H1 (cell line): Measurements from ENCODE around the gene MPDZ. TPM values are rescaled to one million over a fixed set of nuclear protein-coding genes. Genes with fewer than 3 reads are reported as not detected.

Source experiments
- CTCF ChIA-PET: fragments of 300-600 bp; sonication (Branson Sonifier 250); formaldehyde crosslinking; loops from one replicate; lab custom pipeline; 2021; ENCODE audit not compliant: partially characterized antibody; lab: Charles Lee
- POLR2A ChIA-PET: fragments of 300-600 bp; sonication (Branson Sonifier 250); formaldehyde crosslinking; loops from one replicate; lab custom pipeline; 2021; ENCODE audit warnings: inconsistent platforms; ENCODE audit not compliant: partially characterized antibody; lab: Charles Lee
- DNase-seq, 2 experiments: peaks; one replicate each; pipeline versions ENCODE4 v3.0.0 to v3.0.0-alpha.2; 2010 to 2022; ENCODE audit warnings: low spot score in 2 of 2, low read depth in 1 of 2, mixed read lengths in 1 of 2
- FAIRE-seq: peaks from 2 replicates; lab custom pipeline; 2011; peaks lifted over from hg19 to GRCh38; lab: Jason Lieb, UNC
- H2AFZ ChIP-seq: 2 replicates; pipeline ENCODE4 v1.8.1; 2012; ENCODE audit warnings: low read length, inconsistent platforms
- H2AK5ac ChIP-seq: 2 replicates; pipeline ENCODE4 v1.6.1; 2013; ENCODE audit warnings: low read depth, low read length
- H2BK120ac ChIP-seq: replicated peaks from 2 replicates; pipeline ENCODE3; 2013; ENCODE audit warnings: low read depth, low read length, inconsistent platforms
- H2BK12ac ChIP-seq: 2 replicates; pipeline ENCODE4 v1.6.1; 2013; ENCODE audit warnings: low read depth, low read length
- H2BK15ac ChIP-seq: 2 replicates; pipeline ENCODE4 v1.6.1; 2013; ENCODE audit warnings: low read length
- H2BK20ac ChIP-seq: 2 replicates; pipeline ENCODE4 v1.6.1; 2013; ENCODE audit warnings: low read length
- H2BK5ac ChIP-seq: 2 replicates; pipeline ENCODE4 v1.6.1; 2013; ENCODE audit warnings: low read depth, low read length
- H3K14ac ChIP-seq: 2 replicates; pipeline ENCODE4 v1.6.1; 2013; ENCODE audit warnings: inconsistent platforms; ENCODE audit not compliant: insufficient read length
- H3K18ac ChIP-seq: 2 replicates; pipeline ENCODE4 v1.6.1; 2013; ENCODE audit warnings: low read length; ENCODE audit errors: extremely low read depth
- H3K23ac ChIP-seq: 2 replicates; pipeline ENCODE4 v1.6.1; 2013; ENCODE audit warnings: inconsistent platforms; ENCODE audit not compliant: insufficient read length
- H3K23me2 ChIP-seq: 2 replicates; pipeline ENCODE4 v1.6.1; 2013; ENCODE audit warnings: low read depth, low read length
- H3K27ac ChIP-seq: 2 replicates; pipeline ENCODE4 v1.6.1; 2011; ENCODE audit warnings: low read depth, low read length, inconsistent platforms
- H3K27me3 ChIP-seq, 4 experiments: replicated peaks in 1 of 4; 1 replicate in 1 of 4; 2 replicates in 3 of 4; pipeline versions ENCODE4 v1.6.1 to v1.8.1; 2011 to 2013; ENCODE audit warnings: low read length in 3 of 4, mild to moderate bottlenecking in 3 of 4, inconsistent platforms in 2 of 4, mixed read lengths in 2 of 4, moderate library complexity in 1 of 4; ENCODE audit not compliant: control insufficient read depth in 3 of 4, insufficient read depth in 3 of 4; ENCODE audit errors: extremely low read depth in 1 of 4
- H3K36me3 ChIP-seq, 4 experiments: 2 replicates each; pipeline versions ENCODE4 v1.6.1 to v1.8.1; 2011 to 2013; ENCODE audit warnings: mild to moderate bottlenecking in 4 of 4, low read length in 3 of 4, moderate library complexity in 2 of 4, control low read depth in 1 of 4, inconsistent platforms in 1 of 4; ENCODE audit not compliant: insufficient read depth in 4 of 4, control insufficient read depth in 2 of 4
- H3K4ac ChIP-seq: replicated peaks from 2 replicates; pipeline ENCODE3; 2013; ENCODE audit warnings: low read length, low read depth, mixed read lengths, inconsistent platforms; ENCODE audit not compliant: insufficient read length
- H3K4me1 ChIP-seq, 4 experiments: replicated peaks in 1 of 4; 1 replicate in 1 of 4; 2 replicates in 3 of 4; pipeline versions ENCODE4 v1.6.1 to v1.8.1; 2011 to 2013; ENCODE audit warnings: low read length in 3 of 4, inconsistent platforms in 2 of 4, mixed read lengths in 1 of 4; ENCODE audit not compliant: insufficient read depth in 4 of 4, control insufficient read depth in 3 of 4
- H3K4me2 ChIP-seq, 2 experiments: 2 replicates each; pipeline versions ENCODE4 v1.6.1 to v1.8.1; 2011 to 2013; ENCODE audit warnings: low read depth in 2 of 2, low read length in 2 of 2, control low read depth in 1 of 2, inconsistent platforms in 1 of 2, mild to moderate bottlenecking in 1 of 2; ENCODE audit not compliant: insufficient read depth in 1 of 2
- H3K4me3 ChIP-seq, 4 experiments: fragments of 200-600, 300-600 bp in 1 of 4; sonication (generic), shearing (Covaris generic), sonication (Bioruptor Twin) in 1 of 4; 2 replicates each; pipeline versions ENCODE4 v1.5.1 to v1.8.1; 2011 to 2016; ENCODE audit warnings: low read length in 4 of 4, low read depth in 3 of 4, control low read depth in 2 of 4, inconsistent platforms in 2 of 4, mild to moderate bottlenecking in 2 of 4, mixed read lengths in 1 of 4, moderate library complexity in 1 of 4; ENCODE audit not compliant: insufficient read depth in 2 of 4; ENCODE audit errors: extremely low read depth in 1 of 4
- H3K56ac ChIP-seq: replicated peaks from 2 replicates; pipeline ENCODE3; 2013; ENCODE audit warnings: low read depth, mild to moderate bottlenecking, mixed read lengths, low read length, inconsistent platforms; ENCODE audit not compliant: insufficient read length
- H3K79me1 ChIP-seq: 2 replicates; pipeline ENCODE4 v1.6.1; 2013; ENCODE audit warnings: low read depth, low read length, control low read depth
- H3K79me2 ChIP-seq, 2 experiments: 2 replicates each; pipeline versions ENCODE4 v1.6.1 to v1.8.1; 2012 to 2013; ENCODE audit warnings: low read length in 2 of 2, mild to moderate bottlenecking in 2 of 2, inconsistent platforms in 1 of 2; ENCODE audit not compliant: insufficient read depth in 2 of 2, control insufficient read depth in 1 of 2
- H3K9ac ChIP-seq, 4 experiments: replicated peaks in 1 of 4; 1 replicate in 1 of 4; 2 replicates in 3 of 4; pipeline versions ENCODE4 v1.6.1 to v1.8.1; 2011 to 2013; ENCODE audit warnings: low read depth in 3 of 4, low read length in 3 of 4, control low read depth in 2 of 4, mild to moderate bottlenecking in 2 of 4, moderate library complexity in 2 of 4, inconsistent platforms in 1 of 4; ENCODE audit errors: extremely low read depth in 1 of 4
- H3K9me3 ChIP-seq, 2 experiments: 2 replicates each; pipeline versions ENCODE4 v1.6.1 to v1.8.1; 2012 to 2013; ENCODE audit warnings: mild to moderate bottlenecking in 2 of 2, moderate library complexity in 2 of 2, control low read depth in 1 of 2, inconsistent platforms in 1 of 2, low read depth in 1 of 2, low read length in 1 of 2, mixed read lengths in 1 of 2; ENCODE audit not compliant: insufficient read depth in 2 of 2
- H4K20me1 ChIP-seq, 2 experiments: replicated peaks in 1 of 2; 2 replicates each; pipeline versions ENCODE3 to v1.8.1; 2011 to 2013; ENCODE audit warnings: inconsistent platforms in 2 of 2, low read length in 2 of 2, mild to moderate bottlenecking in 1 of 2; ENCODE audit not compliant: insufficient read depth in 2 of 2, control insufficient read depth in 1 of 2
- H4K5ac ChIP-seq: 2 replicates; pipeline ENCODE4 v1.6.1; 2013; ENCODE audit warnings: low read length, low read depth, mixed read lengths, inconsistent platforms; ENCODE audit not compliant: insufficient read length
- H4K8ac ChIP-seq: 2 replicates; pipeline ENCODE4 v1.8.0; 2013; ENCODE audit warnings: mild to moderate bottlenecking, moderate library complexity, low read length, inconsistent platforms; ENCODE audit not compliant: insufficient read depth; ENCODE audit errors: extremely low read depth
- H4K91ac ChIP-seq: replicated peaks from 2 replicates; pipeline ENCODE3; 2013; ENCODE audit warnings: low read length, mixed read lengths, inconsistent platforms; ENCODE audit not compliant: insufficient read length
- BACH1 ChIP-seq: IDR thresholded peaks from 2 replicates; pipeline ENCODE4 v1.6.1; 2012; ENCODE audit warnings: low read length, improper control_type of control experiment
- BRCA1 ChIP-seq: IDR thresholded peaks from 2 replicates; pipeline ENCODE4 v1.6.1; 2012; ENCODE audit warnings: low read depth, low read length, improper control_type of control experiment
- CEBPB ChIP-seq: IDR thresholded peaks from 2 replicates; pipeline ENCODE4 v1.6.1; 2012; ENCODE audit warnings: low read depth, low read length
- CHD2 ChIP-seq: IDR thresholded peaks from 2 replicates; pipeline ENCODE4 v1.6.1; 2012; ENCODE audit warnings: low read length, improper control_type of control experiment
- KDM1A ChIP-seq: fragments of 200-600, 300-600 bp; sonication (generic); IDR thresholded peaks from 2 replicates; pipeline ENCODE4 v1.7.1; 2016; ENCODE audit warnings: mild to moderate bottlenecking, low read length, borderline replicate concordance
- RAD21 ChIP-seq, 2 experiments: IDR thresholded peaks in 1 of 2; conservative IDR thresholded peaks in 1 of 2; 2 replicates each; pipeline ENCODE4 v1.6.1; 2011; ENCODE audit warnings: low read depth in 2 of 2, low read length in 2 of 2, improper control_type of control experiment in 1 of 2, inconsistent platforms in 1 of 2, mild to moderate bottlenecking in 1 of 2, moderate library complexity in 1 of 2
- RNF2 ChIP-seq: fragments of 200-900, 300-1000 bp; sonication (generic); IDR thresholded peaks from 2 replicates; pipeline ENCODE4 v1.7.1; 2016; ENCODE audit warnings: borderline replicate concordance, low read depth, mild to moderate bottlenecking, antibody characterized with exemption, low read length; ENCODE audit not compliant: poor library complexity, severe bottlenecking; ENCODE audit errors: missing control alignments
- RXRA ChIP-seq: IDR thresholded peaks from 2 replicates; pipeline ENCODE4 v1.6.1; 2011; ENCODE audit warnings: low read depth, mild to moderate bottlenecking, low read length, moderate library complexity; ENCODE audit not compliant: insufficient read depth
- SIX5 ChIP-seq: IDR thresholded peaks from 2 replicates; pipeline ENCODE4 v1.6.1; 2011; ENCODE audit warnings: mild to moderate bottlenecking, low read depth, low read length
- SP4 ChIP-seq: IDR thresholded peaks from 2 replicates; pipeline ENCODE4 v1.6.1; 2012; ENCODE audit warnings: low read length, inconsistent platforms
- TAF7 ChIP-seq: optimal IDR thresholded peaks from 2 replicates; pipeline ENCODE3; 2011; ENCODE audit warnings: low read depth, mild to moderate bottlenecking, inconsistent platforms, low read length, moderate library complexity, borderline replicate concordance
- TEAD4 ChIP-seq: IDR thresholded peaks from 2 replicates; pipeline ENCODE4 v1.6.1; 2012; ENCODE audit warnings: low read depth, low read length, inconsistent platforms, mixed read lengths
- YY1 ChIP-seq: IDR thresholded peaks from 2 replicates; pipeline ENCODE4 v1.6.1; 2011; ENCODE audit warnings: low read depth, mild to moderate bottlenecking, low read length
- WGBS, 2 experiments: shearing (Covaris generic) in 1 of 2; methylation state at CpG; one replicate each; pipeline versions ENCODE4 v1.1.6 to v1.1.7; 2013 to 2015; ENCODE audit warnings: low lambda C conversion rate in 2 of 2, mixed read lengths in 2 of 2, inconsistent platforms in 1 of 2, low coverage in 1 of 2, missing lambda C conversion rate in 1 of 2; ENCODE audit not compliant: insufficient replicate concordance in 2 of 2, insufficient coverage in 1 of 2, insufficient read length in 1 of 2; ENCODE audit errors: extremely low coverage in 1 of 2, missing lambda C conversion rate in 1 of 2; 5-methylcytosine and 5-hydroxymethylcytosine counted together
- polyA plus RNA-seq, 7 experiments: library from polyadenylated mRNA; depleted of rRNA in 3 of 7; stranded (reverse) in 5 of 7; unstranded in 2 of 7; fragments of >200 nt in 5 of 7; fragments of 200-250 nt in 2 of 7; gene quantifications; 1 replicate in 5 of 7; 2 replicates in 1 of 7; 4 replicates in 1 of 7; pipeline versions ENCODE4 v1.2.1 to v1.2.3, GENCODE V29; 2011 to 2013; ENCODE audit warnings: missing spikeins in 2 of 7, mixed read lengths in 2 of 7
- total RNA-seq: library from RNA; stranded (reverse); fragmentation: NEBNext Ultra II Directional; extraction: Animal tissue kit (Norgen Biotek cat#: 25700); gene quantifications from 2 replicates; pipeline ENCODE4 v1.2.1, GENCODE V29; 2021
- TF ChIP-seq, protein P1 (sequence below): IDR thresholded peaks from 2 replicates; pipeline ENCODE4 v1.6.1; 2012; ENCODE audit warnings: low read length, inconsistent platforms

MPDZ gene
- total and polyA plus RNA-seq, 2 of the 8 experiments (the other 6 are each of a cell fraction or from before 2014, with no cell fraction given), result 14.6 to 39.4 TPM

- WGBS, 2 experiments, result 85% methylated on average over 1 of the region's 1 CpG; no CpG with 5 or more reads in 1 of the 2 experiments
- H4K91ac ChIP-seq, result no peak overlapping the region
- no peak overlapping the region for H2BK15ac ChIP-seq
- no peak overlapping the region for H3K4me2 ChIP-seq
- no peak overlapping the region for H2BK120ac ChIP-seq
- H3K23me2 ChIP-seq, result no peaks in the 10 kb centered on the region
- peaks cover 3 to 4% of the 10 kb centered on the region in 2 experiments; a peak in 1 of 4 replicates for H3K9me3 ChIP-seq
- no peak overlapping the region for H3K14ac ChIP-seq
- DNase-seq, result no peak
- TF ChIP-seq BACH1, result no peak
- no peak for TF ChIP-seq RXRA
- no peak for TF ChIP-seq SP4
- TF ChIP-seq CEBPB, result no peak
- no peak for TF ChIP-seq RNF2
- TF ChIP-seq RAD21 (IDR thresholded peaks at IDR 0.05 in 1 of 2, conservative IDR thresholded peaks at IDR 0.05 in 1 of 2; ENCODE audit: low read depth in 2 of 2, low read length in 2 of 2), result no peak
- no peak for TF ChIP-seq SIX5
- no peak for TF ChIP-seq TEAD4
- TF ChIP-seq TAF7, result no peak
- TF ChIP-seq YY1, result no peak
- TF ChIP-seq BRCA1, result no peak
- no peak for TF ChIP-seq KDM1A
- TF ChIP-seq CHD2, result no peak
- TF ChIP-seq, protein P1, sequence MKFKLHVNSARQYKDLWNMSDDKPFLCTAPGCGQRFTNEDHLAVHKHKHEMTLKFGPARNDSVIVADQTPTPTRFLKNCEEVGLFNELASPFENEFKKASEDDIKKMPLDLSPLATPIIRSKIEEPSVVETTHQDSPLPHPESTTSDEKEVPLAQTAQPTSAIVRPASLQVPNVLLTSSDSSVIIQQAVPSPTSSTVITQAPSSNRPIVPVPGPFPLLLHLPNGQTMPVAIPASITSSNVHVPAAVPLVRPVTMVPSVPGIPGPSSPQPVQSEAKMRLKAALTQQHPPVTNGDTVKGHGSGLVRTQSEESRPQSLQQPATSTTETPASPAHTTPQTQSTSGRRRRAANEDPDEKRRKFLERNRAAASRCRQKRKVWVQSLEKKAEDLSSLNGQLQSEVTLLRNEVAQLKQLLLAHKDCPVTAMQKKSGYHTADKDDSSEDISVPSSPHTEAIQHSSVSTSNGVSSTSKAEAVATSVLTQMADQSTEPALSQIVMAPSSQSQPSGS, result no peak
- no peak overlapping the region for H4K8ac ChIP-seq
- no peak overlapping the region for H3K4me3 ChIP-seq
- H3K79me1 ChIP-seq, result no peaks in the 10 kb centered on the region
- H3K4me1 ChIP-seq, result no peaks in the 10 kb centered on the region
- FAIRE-seq, result no peak
- no peaks in the 10 kb centered on the region for H3K79me2 ChIP-seq
- no peak overlapping the region for H2BK5ac ChIP-seq
- H4K5ac ChIP-seq, result no peak overlapping the region
- H3K27ac ChIP-seq, result no peak overlapping the region
- H4K20me1 ChIP-seq, result no peaks in the 10 kb centered on the region
- no peak overlapping the region for H3K56ac ChIP-seq
- H3K4ac ChIP-seq, result no peak overlapping the region
- H2BK20ac ChIP-seq, result no peak overlapping the region
- no peak overlapping the region for H2AK5ac ChIP-seq
- no peak overlapping the region for H3K9ac ChIP-seq
- no peak overlapping the region for H3K18ac ChIP-seq
- no peak overlapping the region for H3K23ac ChIP-seq
- H2BK12ac ChIP-seq, result no peak overlapping the region
- no peaks in the 10 kb centered on the region for H3K27me3 ChIP-seq
- H2AFZ ChIP-seq, result no peak overlapping the region
- H3K36me3 ChIP-seq, result no peaks in the 10 kb centered on the region
- ChIA-PET CTCF (no interaction called here), POLR2A (no interaction called here)
These were observed 17.5 kb upstream of the MPDZ start for GRCh38 chr9:13296972-13297371.
